HL-60 (cell line): ENCODE results near the gene RER1.

Experiments used
- DNase-seq, 2 experiments: peaks; one replicate each; pipeline ENCODE4 v3.0.0-alpha.2; 2010 to 2020; ENCODE audit warnings: low read depth in 1 of 2, low spot score in 1 of 2
- H3K27ac ChIP-seq: fragments of 250-450 bp; sonication (Bioruptor Pico); replicated peaks from 2 replicates; pipeline ENCODE4 v1.5.1; 2020; ENCODE audit warnings: mild to moderate bottlenecking, moderate library complexity
- H3K27me3 ChIP-seq: fragments of 250-450 bp; sonication (Bioruptor Pico); 2 replicates; pipeline ENCODE4 v1.5.1; 2021; ENCODE audit warnings: mild to moderate bottlenecking, moderate library complexity; ENCODE audit not compliant: insufficient read depth, poor library complexity, severe bottlenecking
- H3K4me3 ChIP-seq: replicated peaks from 2 replicates; pipeline ENCODE4 v1.5.1; 2011; ENCODE audit warnings: mild to moderate bottlenecking, control low read depth, low read length; ENCODE audit not compliant: insufficient read depth
- GABPA ChIP-seq: IDR thresholded peaks from 2 replicates; pipeline ENCODE4 v1.6.1; 2012; ENCODE audit warnings: low read depth
- POLR2AphosphoS5 ChIP-seq: IDR thresholded peaks from 2 replicates; pipeline ENCODE4 v1.6.1; 2012; ENCODE audit warnings: low read depth
- REST ChIP-seq: IDR thresholded peaks from 2 replicates; pipeline ENCODE4 v1.6.1; 2012; ENCODE audit warnings: low read depth; ENCODE audit not compliant: insufficient replicate concordance
- SPI1 ChIP-seq: IDR thresholded peaks from 2 replicates; pipeline ENCODE4 v1.6.1; 2012; ENCODE audit warnings: low read depth, mild to moderate bottlenecking, borderline replicate concordance
- TF ChIP-seq, protein P1 (sequence below): IDR thresholded peaks from one replicate; pipeline ENCODE4 v1.5.1; 2011; ENCODE audit warnings: low read length, control low read depth, inconsistent platforms; ENCODE audit not compliant: insufficient read depth

Gene RER1

GRCh38 chr1:2396059-2396458 lies 4.4 kb downstream of the RER1 start:
- no peaks in the 10 kb centered on the region for H3K27me3 ChIP-seq

DNA sequence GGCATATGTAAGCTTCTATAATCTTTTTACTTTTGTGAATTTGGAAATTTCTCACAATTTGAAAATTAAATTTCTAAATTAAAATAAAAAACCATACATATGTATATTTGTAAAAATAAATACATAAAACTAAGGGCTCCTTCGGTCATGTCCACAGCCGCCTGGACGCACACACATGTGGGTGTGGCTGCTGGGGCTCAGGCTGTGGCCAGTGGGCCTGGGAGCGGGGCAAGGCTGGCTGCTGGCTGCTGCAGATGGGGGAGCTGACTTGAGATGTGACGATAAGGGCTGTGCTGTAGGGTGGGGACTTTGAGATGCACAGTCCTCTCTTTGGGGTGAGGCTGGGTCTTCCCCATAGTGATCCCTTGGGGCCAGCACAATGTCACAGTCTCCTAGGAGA lies 4.8 kb downstream of the RER1 start:
- H3K27ac ChIP-seq: no peak overlapping the region
- no peaks in the 10 kb centered on the region for H3K27me3 ChIP-seq
- no peak for DNase-seq
- no peak for TF ChIP-seq SPI1
- TF ChIP-seq POLR2AphosphoS5: no peak
- TF ChIP-seq REST: no peak
- TF ChIP-seq GABPA: no peak
- TF ChIP-seq, protein P1, sequence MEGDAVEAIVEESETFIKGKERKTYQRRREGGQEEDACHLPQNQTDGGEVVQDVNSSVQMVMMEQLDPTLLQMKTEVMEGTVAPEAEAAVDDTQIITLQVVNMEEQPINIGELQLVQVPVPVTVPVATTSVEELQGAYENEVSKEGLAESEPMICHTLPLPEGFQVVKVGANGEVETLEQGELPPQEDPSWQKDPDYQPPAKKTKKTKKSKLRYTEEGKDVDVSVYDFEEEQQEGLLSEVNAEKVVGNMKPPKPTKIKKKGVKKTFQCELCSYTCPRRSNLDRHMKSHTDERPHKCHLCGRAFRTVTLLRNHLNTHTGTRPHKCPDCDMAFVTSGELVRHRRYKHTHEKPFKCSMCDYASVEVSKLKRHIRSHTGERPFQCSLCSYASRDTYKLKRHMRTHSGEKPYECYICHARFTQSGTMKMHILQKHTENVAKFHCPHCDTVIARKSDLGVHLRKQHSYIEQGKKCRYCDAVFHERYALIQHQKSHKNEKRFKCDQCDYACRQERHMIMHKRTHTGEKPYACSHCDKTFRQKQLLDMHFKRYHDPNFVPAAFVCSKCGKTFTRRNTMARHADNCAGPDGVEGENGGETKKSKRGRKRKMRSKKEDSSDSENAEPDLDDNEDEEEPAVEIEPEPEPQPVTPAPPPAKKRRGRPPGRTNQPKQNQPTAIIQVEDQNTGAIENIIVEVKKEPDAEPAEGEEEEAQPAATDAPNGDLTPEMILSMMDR: no peak
- H3K4me3 ChIP-seq: no peak overlapping the region

More at GRCh38 chr1:2396059-2396458, 4.4 kb downstream of the RER1 start:
- Histone ChIP-seq H3K4me3 (no peak overlapping the region), H3K27ac (no peak overlapping the region)
- TF ChIP-seq SPI1 (no peak), POLR2AphosphoS5 (no peak), REST (no peak), GABPA (no peak)
- TF ChIP-seq, protein P1: no peak
- DNase-seq: no peak

- H3K27me3 ChIP-seq: no peaks in the 10 kb centered on the region
- H3K27ac ChIP-seq: no peak overlapping the region
- no peak for DNase-seq
- H3K4me3 ChIP-seq: no peak overlapping the region
- TF ChIP-seq REST: no peak
- TF ChIP-seq, protein P1: no peak
- TF ChIP-seq GABPA: no peak
- TF ChIP-seq POLR2AphosphoS5: no peak
- no peak for TF ChIP-seq SPI1
Measured at GRCh38 chr1:2397007-2397679, 5.5 kb downstream of the RER1 start.
